Measurements from ENCODE around the gene AP5Z1. TPM values are rescaled to one million over a fixed set of nuclear protein-coding genes. Genes with fewer than 3 reads are reported as not detected.

The AP5Z1 gene
- total and polyA plus RNA-seq, 2 donors: 19.2 to 104 TPM

- H3K9me3 ChIP-seq (ENCODE audit: control insufficient read depth in 2 of 2, insufficient read depth in 1 of 2, low read length in 1 of 2): peaks cover 0 to 5% of the 10 kb centered on the region in 2 donors
- no peak overlapping the region for H3K27ac ChIP-seq (ENCODE audit: low read depth in 1 of 2, low read length in 1 of 2)
- no peaks in the 10 kb centered on the region for H3K36me3 ChIP-seq (ENCODE audit: control insufficient read depth in 2 of 2, insufficient read depth in 2 of 2, low read length in 1 of 2)
- H3K27me3 ChIP-seq (ENCODE audit: control insufficient read depth in 2 of 2, insufficient read depth in 1 of 2, low read length in 1 of 2): peaks cover 11 to 51% of the 10 kb centered on the region in 2 donors
- 12% methylated on average over 38 of the region's 38 CpGs for WGBS
- H3K4me1 ChIP-seq (ENCODE audit: control insufficient read depth in 2 of 2, insufficient read depth in 2 of 2, low read length in 2 of 2): peaks cover 0 to 6% of the 10 kb centered on the region in 2 donors
- peak in 3 of 9 donors; percentile 9 to 33 (median 11) for DNase-seq (ENCODE audit: low read depth in 6 of 9, low spot score in 9 of 9)
- H3K4me3 ChIP-seq (ENCODE audit: low read length in 2 of 2): peak overlapping the region in 1 of 2 donors; percentile 27
Observed at GRCh38 chr7:4809091-4809591, 33.7 kb downstream of the AP5Z1 start.

GRCh38 chr7:4809666-4810065 is 34.2 kb downstream of the AP5Z1 start:
- no peak overlapping the region for H3K4me3 ChIP-seq (ENCODE audit: low read length in 2 of 2)
- H3K9me3 ChIP-seq (ENCODE audit: control insufficient read depth in 2 of 2, insufficient read depth in 1 of 2, low read length in 1 of 2): peaks cover 0 to 5% of the 10 kb centered on the region in 2 donors
- H3K27ac ChIP-seq (ENCODE audit: low read depth in 1 of 2, low read length in 1 of 2): no peak overlapping the region
- H3K27me3 ChIP-seq (ENCODE audit: control insufficient read depth in 2 of 2, insufficient read depth in 1 of 2, low read length in 1 of 2): peaks cover 11 to 56% of the 10 kb centered on the region in 2 donors
- H3K4me1 ChIP-seq (ENCODE audit: control insufficient read depth in 2 of 2, insufficient read depth in 2 of 2, low read length in 2 of 2): peaks cover 0 to 6% of the 10 kb centered on the region in 2 donors
- DNase-seq (ENCODE audit: low read depth in 6 of 9, low spot score in 9 of 9): no peak
- no peaks in the 10 kb centered on the region for H3K36me3 ChIP-seq (ENCODE audit: control insufficient read depth in 2 of 2, insufficient read depth in 2 of 2, low read length in 1 of 2)
- WGBS: 89% methylated on average over 14 of the region's 14 CpGs

GRCh38 chr7:4814433-4814832 is 39.0 kb downstream of the AP5Z1 start:
- DNase-seq (ENCODE audit: low read depth in 6 of 9, low spot score in 9 of 9): no peak
- 28% methylated on average over 14 of the region's 14 CpGs for WGBS
- Histone ChIP-seq H3K27me3 (ENCODE audit: control insufficient read depth in 2 of 2, insufficient read depth in 1 of 2, low read length in 1 of 2) (peaks cover 0 to 21% of the 10 kb centered on the region in 2 donors), H3K4me1 (ENCODE audit: control insufficient read depth in 2 of 2, insufficient read depth in 2 of 2, low read length in 2 of 2) (peaks cover 0 to 2% of the 10 kb centered on the region in 2 donors), H3K4me3 (ENCODE audit: low read length in 2 of 2) (no peak overlapping the region), H3K9me3 (ENCODE audit: control insufficient read depth in 2 of 2, insufficient read depth in 1 of 2, low read length in 1 of 2) (peaks cover 0 to 5% of the 10 kb centered on the region in 2 donors), H3K27ac (ENCODE audit: low read depth in 1 of 2, low read length in 1 of 2) (no peak overlapping the region), H3K36me3 (ENCODE audit: control insufficient read depth in 2 of 2, insufficient read depth in 2 of 2, low read length in 1 of 2) (no peaks in the 10 kb centered on the region)

- Histone ChIP-seq H3K4me1 (ENCODE audit: control insufficient read depth in 2 of 2, insufficient read depth in 2 of 2, low read length in 2 of 2) (no peaks in the 10 kb centered on the region), H3K4me3 (ENCODE audit: low read length in 2 of 2) (no peak overlapping the region), H3K27me3 (ENCODE audit: control insufficient read depth in 2 of 2, insufficient read depth in 1 of 2, low read length in 1 of 2) (peaks cover 0 to 17% of the 10 kb centered on the region in 2 donors), H3K27ac (ENCODE audit: low read depth in 1 of 2, low read length in 1 of 2) (no peak overlapping the region), H3K9me3 (ENCODE audit: control insufficient read depth in 2 of 2, insufficient read depth in 1 of 2, low read length in 1 of 2) (peaks cover 0 to 5% of the 10 kb centered on the region in 2 donors), H3K36me3 (ENCODE audit: control insufficient read depth in 2 of 2, insufficient read depth in 2 of 2, low read length in 1 of 2) (no peaks in the 10 kb centered on the region)
- DNase-seq (ENCODE audit: low read depth in 6 of 9, low spot score in 9 of 9): no peak
- 92% methylated on average over 14 of the region's 14 CpGs for WGBS
Observed at GRCh38 chr7:4815121-4815520, 39.7 kb downstream of the AP5Z1 start.

- Histone ChIP-seq H3K4me3 (ENCODE audit: low read length in 2 of 2) (no peak overlapping the region), H3K27me3 (ENCODE audit: control insufficient read depth in 2 of 2, insufficient read depth in 1 of 2, low read length in 1 of 2) (peaks cover 0 to 12% of the 10 kb centered on the region in 2 donors), H3K4me1 (ENCODE audit: control insufficient read depth in 2 of 2, insufficient read depth in 2 of 2, low read length in 2 of 2) (no peaks in the 10 kb centered on the region), H3K27ac (ENCODE audit: low read depth in 1 of 2, low read length in 1 of 2) (no peak overlapping the region), H3K36me3 (ENCODE audit: control insufficient read depth in 2 of 2, insufficient read depth in 2 of 2, low read length in 1 of 2) (no peaks in the 10 kb centered on the region), H3K9me3 (ENCODE audit: control insufficient read depth in 2 of 2, insufficient read depth in 1 of 2, low read length in 1 of 2) (peaks cover 0 to 5% of the 10 kb centered on the region in 2 donors)
- WGBS: 95% methylated on average over 38 of the region's 38 CpGs
- no peak for DNase-seq (ENCODE audit: low read depth in 6 of 9, low spot score in 9 of 9)
Observed at GRCh38 chr7:4815609-4816418, 40.4 kb downstream of the AP5Z1 start.

- H3K4me1 ChIP-seq (ENCODE audit: control insufficient read depth in 2 of 2, insufficient read depth in 2 of 2, low read length in 2 of 2): no peaks in the 10 kb centered on the region
- H3K27me3 ChIP-seq (ENCODE audit: control insufficient read depth in 2 of 2, insufficient read depth in 1 of 2, low read length in 1 of 2): peaks cover 0 to 12% of the 10 kb centered on the region in 2 donors
- no peak for DNase-seq (ENCODE audit: low read depth in 6 of 9, low spot score in 9 of 9)
- 95% methylated on average over 26 of the region's 26 CpGs for WGBS
- peaks cover 0 to 5% of the 10 kb centered on the region in 2 donors for H3K9me3 ChIP-seq (ENCODE audit: control insufficient read depth in 2 of 2, insufficient read depth in 1 of 2, low read length in 1 of 2)
- no peak overlapping the region for H3K27ac ChIP-seq (ENCODE audit: low read depth in 1 of 2, low read length in 1 of 2)
- no peak overlapping the region for H3K4me3 ChIP-seq (ENCODE audit: low read length in 2 of 2)
- H3K36me3 ChIP-seq (ENCODE audit: control insufficient read depth in 2 of 2, insufficient read depth in 2 of 2, low read length in 1 of 2): no peaks in the 10 kb centered on the region
Observed at GRCh38 chr7:4816419-4817080, 41.1 kb downstream of the AP5Z1 start.

GRCh38 chr7:4817178-4817901 is 41.9 kb downstream of the AP5Z1 start:
- H3K27me3 ChIP-seq (ENCODE audit: control insufficient read depth in 2 of 2, insufficient read depth in 1 of 2, low read length in 1 of 2): peaks cover 0 to 12% of the 10 kb centered on the region in 2 donors
- H3K9me3 ChIP-seq (ENCODE audit: control insufficient read depth in 2 of 2, insufficient read depth in 1 of 2, low read length in 1 of 2): peaks cover 0 to 5% of the 10 kb centered on the region in 2 donors
- no peak overlapping the region for H3K4me3 ChIP-seq (ENCODE audit: low read length in 2 of 2)
- H3K36me3 ChIP-seq (ENCODE audit: control insufficient read depth in 2 of 2, insufficient read depth in 2 of 2, low read length in 1 of 2): no peaks in the 10 kb centered on the region
- H3K27ac ChIP-seq (ENCODE audit: low read depth in 1 of 2, low read length in 1 of 2): no peak overlapping the region
- H3K4me1 ChIP-seq (ENCODE audit: control insufficient read depth in 2 of 2, insufficient read depth in 2 of 2, low read length in 2 of 2): no peaks in the 10 kb centered on the region
- no peak for DNase-seq (ENCODE audit: low read depth in 6 of 9, low spot score in 9 of 9)
- WGBS: 95% methylated on average over 38 of the region's 38 CpGs

GRCh38 chr7:4818000-4818794 is 42.8 kb downstream of the AP5Z1 start:
- Histone ChIP-seq H3K27me3 (ENCODE audit: control insufficient read depth in 2 of 2, insufficient read depth in 1 of 2, low read length in 1 of 2) (peaks cover 0 to 12% of the 10 kb centered on the region in 2 donors), H3K9me3 (ENCODE audit: control insufficient read depth in 2 of 2, insufficient read depth in 1 of 2, low read length in 1 of 2) (peaks cover 0 to under 1% of the 10 kb centered on the region in 2 donors), H3K36me3 (ENCODE audit: control insufficient read depth in 2 of 2, insufficient read depth in 2 of 2, low read length in 1 of 2) (no peaks in the 10 kb centered on the region), H3K4me1 (ENCODE audit: control insufficient read depth in 2 of 2, insufficient read depth in 2 of 2, low read length in 2 of 2) (no peaks in the 10 kb centered on the region), H3K27ac (ENCODE audit: low read depth in 1 of 2, low read length in 1 of 2) (no peak overlapping the region), H3K4me3 (ENCODE audit: low read length in 2 of 2) (no peak overlapping the region)
- DNase-seq (ENCODE audit: low read depth in 6 of 9, low spot score in 9 of 9): no peak
- WGBS: 93% methylated on average over 32 of the region's 32 CpGs

Data from thymus (tissue), 11 donors.